SKM-1 (cell line): Measurements from ENCODE around the gene TXLNA.
"Not testable (repeated sequence)": the region's sequence is repeated elsewhere in the genome, so short reads cannot be mapped to it uniquely, and the experiment has no call there.

ENCODE experiments used
- DNase-seq: peaks from one replicate; lab custom pipeline; 2025; ENCODE audit not compliant: unreplicated experiment; lab: John Stamatoyannopoulos, UW

The TXLNA gene

GRCh38 chr1:32179443-32180185 lies at the start of gene TXLNA:
Gene TXLNA (plus strand): TSS chr1:32179675. CDS start chr1:32180346, 671 bp downstream.
- peak; percentile 79 for DNase-seq

- DNase-seq, result not testable (repeated sequence)
Observed at GRCh38 chr1:32133950-32134280, 45.6 kb upstream of the TXLNA start.

GRCh38 chr1:32137111-32137510 lies 42.4 kb upstream of the TXLNA start:
- no peak for DNase-seq

GRCh38 chr1:32138965-32139364 lies 40.5 kb upstream of the TXLNA start:
- no peak for DNase-seq

GRCh38 chr1:32142446-32143301 lies 36.8 kb upstream of the TXLNA start:
- no peak for DNase-seq

- not testable (repeated sequence) for DNase-seq
Observed at GRCh38 chr1:32143302-32143695, 36.2 kb upstream of the TXLNA start.

- no peak for DNase-seq
Observed at GRCh38 chr1:32144033-32144432, 35.4 kb upstream of the TXLNA start.

GRCh38 chr1:32147799-32148198 lies 31.7 kb upstream of the TXLNA start:
- DNase-seq, result not testable (repeated sequence)

- DNase-seq, result no peak
Observed at GRCh38 chr1:32150847-32151246, 28.6 kb upstream of the TXLNA start.

- DNase-seq, result no peak
Observed at GRCh38 chr1:32151319-32151787, 28.1 kb upstream of the TXLNA start.

GRCh38 chr1:32159189-32159588 lies 20.3 kb upstream of the TXLNA start:
- no peak for DNase-seq

GRCh38 chr1:32163405-32163804 lies 16.1 kb upstream of the TXLNA start:
- no peak for DNase-seq

- not testable (repeated sequence) for DNase-seq
Observed at GRCh38 chr1:32165633-32166032, 13.8 kb upstream of the TXLNA start.

GRCh38 chr1:32170991-32171390 lies 8.5 kb upstream of the TXLNA start:
- DNase-seq, result no peak

GRCh38 chr1:32172621-32173245 lies 6.7 kb upstream of the TXLNA start:
- DNase-seq, result no peak

GRCh38 chr1:32178380-32179192 lies 889 bp upstream of the TXLNA start:
- peak; percentile 19 for DNase-seq

- no peak for DNase-seq
Observed at GRCh38 chr1:32179193-32179442, 357 bp upstream of the TXLNA start.

- DNase-seq, result no peak
Observed at GRCh38 chr1:32180186-32181060, 948 bp downstream of the TXLNA start.

GRCh38 chr1:32181065-32181464 lies 1.6 kb downstream of the TXLNA start:
- DNase-seq, result no peak

GRCh38 chr1:32181563-32181962 lies 2.1 kb downstream of the TXLNA start:
- no peak for DNase-seq
